VCaP (cell line): ENCODE data around the gene RELT.

Source experiments
- H3K27ac ChIP-seq: fragments of 450-650 bp; 2 replicates; pipeline ENCODE4 v1.5.1; 2017
- TF ChIP-seq, protein P1 (sequence below): fragments of 450-650 bp; conservative IDR thresholded peaks from 2 replicates; pipeline ENCODE4 v1.5.1; 2017; ENCODE audit warnings: mild to moderate bottlenecking, moderate library complexity

RELT gene

GRCh38 chr11:73389916-73390315 is 13.7 kb downstream of the RELT start:
- TF ChIP-seq, protein P1, sequence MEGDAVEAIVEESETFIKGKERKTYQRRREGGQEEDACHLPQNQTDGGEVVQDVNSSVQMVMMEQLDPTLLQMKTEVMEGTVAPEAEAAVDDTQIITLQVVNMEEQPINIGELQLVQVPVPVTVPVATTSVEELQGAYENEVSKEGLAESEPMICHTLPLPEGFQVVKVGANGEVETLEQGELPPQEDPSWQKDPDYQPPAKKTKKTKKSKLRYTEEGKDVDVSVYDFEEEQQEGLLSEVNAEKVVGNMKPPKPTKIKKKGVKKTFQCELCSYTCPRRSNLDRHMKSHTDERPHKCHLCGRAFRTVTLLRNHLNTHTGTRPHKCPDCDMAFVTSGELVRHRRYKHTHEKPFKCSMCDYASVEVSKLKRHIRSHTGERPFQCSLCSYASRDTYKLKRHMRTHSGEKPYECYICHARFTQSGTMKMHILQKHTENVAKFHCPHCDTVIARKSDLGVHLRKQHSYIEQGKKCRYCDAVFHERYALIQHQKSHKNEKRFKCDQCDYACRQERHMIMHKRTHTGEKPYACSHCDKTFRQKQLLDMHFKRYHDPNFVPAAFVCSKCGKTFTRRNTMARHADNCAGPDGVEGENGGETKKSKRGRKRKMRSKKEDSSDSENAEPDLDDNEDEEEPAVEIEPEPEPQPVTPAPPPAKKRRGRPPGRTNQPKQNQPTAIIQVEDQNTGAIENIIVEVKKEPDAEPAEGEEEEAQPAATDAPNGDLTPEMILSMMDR: no peak
- H3K27ac ChIP-seq: no peak overlapping the region

DNA sequence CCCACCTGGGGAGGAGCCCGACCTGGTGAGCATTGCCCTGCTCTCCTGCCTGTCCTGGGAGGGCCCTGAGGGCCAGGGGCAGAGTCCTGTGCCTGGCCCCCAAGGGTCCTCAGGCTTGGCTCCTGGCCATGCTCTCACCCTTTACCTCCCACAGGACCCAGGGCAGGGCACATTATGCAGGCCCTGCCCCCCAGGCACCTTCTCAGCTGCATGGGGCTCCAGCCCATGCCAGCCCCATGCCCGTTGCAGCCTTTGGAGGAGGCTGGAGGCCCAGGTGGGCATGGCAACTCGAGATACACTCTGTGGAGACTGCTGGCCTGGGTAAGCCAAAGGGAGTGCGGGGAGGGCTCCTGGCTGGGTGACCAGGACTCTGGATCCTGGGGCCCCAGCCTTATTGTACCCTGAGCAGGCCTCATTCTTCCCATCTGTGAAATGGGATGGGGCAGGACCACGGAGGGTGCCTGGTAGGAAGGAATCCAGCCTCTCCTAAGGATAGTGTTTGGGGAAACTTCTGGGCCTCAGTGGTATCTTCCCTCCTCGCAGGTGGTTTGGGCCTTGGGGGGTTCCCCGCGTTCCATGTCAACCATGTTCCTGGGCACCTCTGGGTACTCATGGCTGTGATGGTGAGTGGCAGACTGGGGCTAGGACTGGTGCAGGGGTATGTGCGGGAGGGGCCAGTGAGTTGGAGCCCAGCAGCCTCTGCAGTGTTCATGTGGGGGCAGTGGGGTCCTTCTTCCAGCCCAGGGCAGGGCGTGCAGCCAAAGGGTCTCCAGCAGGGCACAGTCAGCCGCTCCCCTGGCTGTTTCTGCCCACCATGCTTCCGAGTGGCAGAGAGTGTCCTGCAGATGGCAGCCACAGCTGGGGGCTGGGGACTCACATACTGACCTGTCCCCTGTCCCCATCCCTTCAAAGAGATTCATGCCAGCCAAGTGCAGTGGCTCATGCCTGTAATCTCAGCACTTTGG is 14.7 kb downstream of the RELT start:
- TF ChIP-seq, protein P1: no peak

DNA sequence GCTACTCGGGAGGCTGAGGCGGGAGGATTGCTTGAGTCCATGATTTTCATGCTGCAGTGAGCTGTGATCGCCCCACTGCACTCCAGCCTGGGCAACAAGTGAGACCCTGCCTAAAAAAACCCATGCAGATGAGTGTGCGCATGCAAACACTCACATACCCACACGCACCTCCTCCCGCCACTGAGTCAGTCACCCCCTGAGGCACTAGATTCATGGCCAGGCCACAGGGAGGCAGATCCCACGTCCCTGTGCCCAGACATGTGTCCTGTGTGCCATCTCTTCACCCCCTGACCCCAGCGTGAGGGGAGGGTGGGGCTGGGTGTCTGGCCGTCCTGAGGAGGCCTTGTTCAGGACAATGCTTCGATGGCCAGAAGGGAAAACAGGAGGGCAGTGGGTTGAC is 15.5 kb downstream of the RELT start:
- no peak overlapping the region for H3K27ac ChIP-seq
- TF ChIP-seq, protein P1: no peak

More for the DNA sequence above, 14.7 kb downstream of the RELT start:
- H3K27ac ChIP-seq: no peak overlapping the region

GRCh38 chr11:73392108-73393010 is 16.2 kb downstream of the RELT start:
- no peak overlapping the region for H3K27ac ChIP-seq
- TF ChIP-seq, protein P1: no peak

- TF ChIP-seq, protein P1: no peak
- no peak overlapping the region for H3K27ac ChIP-seq
Observed at GRCh38 chr11:73393011-73393380, 16.8 kb downstream of the RELT start.

GRCh38 chr11:73393479-73394415 is 17.5 kb downstream of the RELT start:
- TF ChIP-seq, protein P1: peak; percentile 90
- H3K27ac ChIP-seq: no peak overlapping the region
